HG02759 (cell line): ENCODE results near the gene DMRTA1.
"Not testable (repeated sequence)": the region's sequence is repeated elsewhere in the genome, so short reads cannot be mapped to it uniquely, and the experiment has no call there.

Experiments
- ATAC-seq: cut with Tn5 transposase; IDR thresholded peaks from one replicate; pipeline ENCODE4 v1.9.1; 2021; ENCODE audit warnings: mild to moderate bottlenecking, moderate library complexity; ENCODE audit not compliant: unreplicated experiment

Gene DMRTA1

DNA sequence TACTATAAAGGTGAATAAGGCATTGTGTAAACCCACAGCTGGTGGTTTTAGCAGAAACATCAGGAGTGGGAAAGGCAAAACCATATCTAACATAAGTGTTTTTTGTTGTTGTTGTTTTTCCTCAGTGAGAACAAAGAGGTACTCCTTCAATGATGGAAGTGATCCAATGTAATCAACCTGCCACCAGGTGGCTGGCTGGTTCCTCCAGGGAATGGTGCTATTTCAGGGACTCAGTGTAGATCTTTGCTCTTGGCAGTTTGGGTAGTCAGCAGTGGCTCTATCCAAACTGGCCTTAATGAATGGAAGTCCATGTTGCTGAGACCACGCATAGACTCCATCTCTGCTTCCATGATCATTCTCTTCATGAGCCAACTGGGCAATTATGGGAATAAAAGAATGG lies 10.8 kb downstream of the DMRTA1 start:
- ATAC-seq, result no peak

DNA sequence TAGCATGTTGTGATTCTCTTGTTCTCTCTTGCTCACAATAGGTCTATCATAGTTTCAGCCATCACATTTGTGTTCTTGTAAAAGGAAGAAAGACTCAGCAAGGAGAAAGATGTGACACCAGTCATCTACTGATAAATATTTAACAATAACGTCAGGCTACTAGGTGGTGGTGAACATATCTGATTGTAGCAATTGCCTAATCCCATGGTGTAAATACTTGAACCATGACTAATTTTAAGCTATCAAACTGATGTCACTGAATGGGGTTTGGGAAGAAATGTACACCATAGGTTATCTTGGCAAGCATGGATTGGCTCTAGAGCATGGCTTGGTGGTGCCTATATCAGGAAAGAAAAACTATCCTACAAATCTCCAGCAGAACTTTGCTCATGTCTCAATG lies 16.6 kb downstream of the DMRTA1 start:
- ATAC-seq, result no peak

DNA sequence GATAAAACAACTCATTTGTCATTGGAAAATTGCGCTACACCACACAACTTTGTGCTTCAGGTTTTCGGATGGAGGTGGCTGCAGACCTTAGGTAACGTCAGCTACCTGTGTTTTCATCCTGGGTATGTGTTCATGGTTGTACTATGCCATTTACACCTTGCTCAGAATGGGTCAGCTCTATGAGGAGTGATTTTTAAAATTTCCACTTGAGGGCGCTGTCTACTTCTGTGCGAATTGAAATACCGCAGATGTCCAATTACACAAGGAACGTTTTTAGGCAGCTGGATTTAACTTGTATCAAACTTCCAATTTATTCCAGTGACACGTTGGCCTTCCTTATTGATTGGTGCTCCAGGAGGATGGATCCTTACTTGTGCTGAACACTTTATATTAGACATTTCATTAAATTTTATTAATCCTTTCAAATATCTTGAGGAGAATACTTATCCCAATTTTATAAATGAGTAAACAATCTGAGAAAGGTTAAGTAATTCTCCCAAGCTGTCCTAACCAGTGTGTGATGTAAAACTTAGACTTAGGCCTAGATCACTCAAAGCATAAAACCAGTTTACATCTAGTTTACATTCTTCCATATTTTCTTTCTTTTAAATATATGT lies 23.4 kb downstream of the DMRTA1 start:
- ATAC-seq, result peak; percentile 86

DNA sequence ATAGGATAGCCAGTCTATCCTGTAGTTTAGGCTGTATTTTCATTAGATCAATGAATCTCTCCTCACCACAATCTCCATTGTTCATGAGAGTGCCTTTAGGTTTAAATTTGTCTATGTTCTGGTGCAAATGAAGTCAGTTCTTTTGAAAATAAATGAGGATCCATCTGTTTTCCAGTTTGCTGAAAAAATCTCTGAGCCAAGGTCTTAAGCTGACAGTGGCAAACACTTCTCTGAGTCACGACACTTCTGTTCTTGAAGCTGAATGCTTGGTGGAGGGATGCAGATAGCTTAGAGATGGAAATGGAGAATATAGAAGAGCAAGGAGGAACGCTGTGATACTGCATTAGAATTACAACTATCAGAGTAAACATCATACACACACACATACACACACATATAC lies 34.9 kb downstream of the DMRTA1 start:
- no peak for ATAC-seq

DNA sequence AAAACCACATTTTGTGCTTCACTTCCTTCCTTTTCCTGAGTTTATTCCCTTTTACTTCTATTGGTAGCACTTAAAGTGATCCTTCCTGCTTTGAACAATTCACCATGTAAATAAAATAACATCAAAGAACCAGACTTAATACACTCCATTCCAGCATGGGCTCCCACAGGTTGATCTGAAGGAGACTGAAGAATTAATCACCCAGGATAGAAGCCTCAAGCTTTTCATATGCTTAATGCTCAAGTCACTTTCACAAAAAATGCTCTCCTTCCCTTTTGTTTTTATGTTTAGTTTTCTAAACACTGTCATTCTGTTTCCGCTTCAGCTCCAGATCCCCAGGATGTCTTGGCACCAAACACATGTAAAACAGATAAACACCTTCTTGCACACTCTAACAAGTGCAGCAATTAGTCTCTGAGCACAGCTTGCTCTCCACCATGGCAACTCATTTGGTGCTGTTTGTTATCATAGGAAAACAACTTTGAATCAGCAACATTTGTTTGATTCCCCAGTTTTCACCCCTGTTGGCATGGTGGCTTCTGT lies 37.0 kb downstream of the DMRTA1 start:
- ATAC-seq, result no peak

DNA sequence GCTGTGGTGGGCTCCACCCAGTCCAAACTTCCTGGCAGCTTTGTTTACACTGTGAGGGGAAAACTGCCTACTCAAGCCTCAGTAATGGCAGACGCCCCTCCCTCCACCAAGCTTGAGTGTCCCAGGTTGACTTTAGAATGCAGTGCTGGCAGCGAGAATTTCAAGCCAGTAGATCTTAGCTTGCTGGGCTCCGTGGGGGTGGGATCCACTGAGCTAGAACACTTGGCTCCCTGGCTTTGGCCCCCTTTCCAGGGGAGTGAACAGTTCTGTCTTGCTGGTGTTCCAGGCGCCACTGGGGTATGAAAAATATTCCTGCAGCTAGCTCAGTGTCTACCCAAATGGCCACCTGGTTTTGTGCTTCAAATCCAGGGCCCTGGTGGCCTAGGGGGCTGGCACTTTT lies 49.6 kb downstream of the DMRTA1 start:
- ATAC-seq, result not testable (repeated sequence)
